ENCODE data around the gene ADAMTSL1.

DNA sequence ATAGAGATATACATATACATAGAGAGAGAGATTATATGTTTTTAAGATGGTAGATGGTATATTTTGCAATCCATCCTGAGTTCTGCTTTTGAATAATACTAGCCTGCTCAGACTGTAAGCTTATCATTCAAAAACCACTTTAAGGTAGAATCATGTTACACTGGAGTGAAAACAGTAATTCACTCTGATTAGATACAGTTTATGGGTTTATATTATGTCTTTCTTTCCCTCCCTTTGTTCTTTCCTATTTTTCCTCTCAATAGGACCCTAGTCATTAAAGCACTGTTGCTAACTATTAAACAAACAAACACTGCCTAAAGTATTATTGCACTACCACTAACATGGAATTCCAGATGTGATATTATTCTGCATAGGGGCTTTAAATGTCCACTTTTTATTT, 202.0 kb downstream of the ADAMTSL1 start:
- no peak for TF ChIP-seq CTCF (IDR thresholded peaks at IDR 0.05)
- no peak for TF ChIP-seq REST (IDR thresholded peaks at IDR 0.05; ENCODE audit: insufficient read depth in 1 of 2, low read depth in 2 of 2, low read length in 1 of 2)

All from Panc1 (cell line).